ENCODE measurements around the gene SLC38A3.
A peak's percentile ranks its signal among the peaks of the same experiment; 100 is the strongest.

The SLC38A3 gene

DNA sequence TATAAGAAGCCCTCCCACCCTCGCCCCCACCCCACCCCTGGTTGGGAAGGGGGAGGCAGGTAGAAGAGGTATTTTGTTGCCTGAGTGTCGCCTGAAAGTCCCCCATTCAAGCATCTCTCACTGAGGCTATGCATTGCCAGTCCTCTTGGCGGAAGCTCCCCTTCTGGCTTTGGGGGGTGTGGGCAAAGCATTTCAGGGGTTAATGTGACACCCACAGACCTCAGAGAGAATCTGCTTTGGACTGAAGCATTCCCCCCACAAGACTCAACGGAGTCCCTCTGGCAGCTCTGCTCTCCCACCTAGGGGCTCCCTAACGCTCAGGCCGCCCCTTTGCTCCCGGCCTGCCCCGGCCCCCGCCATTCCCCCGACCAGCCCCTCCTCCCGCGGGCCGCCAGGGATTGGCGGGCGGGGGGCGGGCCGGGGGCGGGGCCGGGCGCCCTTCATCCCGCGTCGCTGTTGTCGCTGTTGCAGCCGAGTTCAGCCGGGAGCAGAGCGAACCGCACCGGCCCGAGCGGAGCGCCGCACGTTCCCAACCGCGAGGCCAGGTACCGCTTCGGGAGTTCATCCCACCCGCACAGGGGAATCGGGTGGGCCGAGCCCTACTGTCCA lies at the start of gene SLC38A3:
SLC38A3 (plus strand) TSS at position 468 of the 609 bp plus-strand sequence. CDS start 8,929 bp downstream, outside the sequence.
- TF ChIP-seq CTCF (IDR thresholded peaks at IDR 0.05) (0 out of 2 replicates have a peak, but pooled peaks have one; percentile 9), ZFX (IDR thresholded peaks at IDR 0.05; ENCODE audit: borderline replicate concordance) (no peak)
- no peak within 1 kb of the TSS for H3K27ac ChIP-seq

- no peak for TF ChIP-seq CTCF (IDR thresholded peaks at IDR 0.05)
- no peak for TF ChIP-seq ZFX (IDR thresholded peaks at IDR 0.05; ENCODE audit: borderline replicate concordance)
- H3K27ac ChIP-seq, result peak overlapping the region; percentile 57
Measured at GRCh38 chr3:50155491-50155878, 49.6 kb upstream of the SLC38A3 start.

- TF ChIP-seq CTCF (IDR thresholded peaks at IDR 0.05) (no peak), ZFX (IDR thresholded peaks at IDR 0.05; ENCODE audit: borderline replicate concordance) (no peak)
- no peak overlapping the region for H3K27ac ChIP-seq
Measured at GRCh38 chr3:50155891-50156290, 49.2 kb upstream of the SLC38A3 start.

GRCh38 chr3:50156549-50157493 lies 48.2 kb upstream of the SLC38A3 start:
- no peak overlapping the region for H3K27ac ChIP-seq
- TF ChIP-seq ZFX (IDR thresholded peaks at IDR 0.05; ENCODE audit: borderline replicate concordance) (no peak), CTCF (IDR thresholded peaks at IDR 0.05) (no peak)

GRCh38 chr3:50157827-50158529 lies 47.1 kb upstream of the SLC38A3 start:
- TF ChIP-seq CTCF (IDR thresholded peaks at IDR 0.05) (no peak), ZFX (IDR thresholded peaks at IDR 0.05; ENCODE audit: borderline replicate concordance) (no peak)
- H3K27ac ChIP-seq, result no peak overlapping the region

DNA sequence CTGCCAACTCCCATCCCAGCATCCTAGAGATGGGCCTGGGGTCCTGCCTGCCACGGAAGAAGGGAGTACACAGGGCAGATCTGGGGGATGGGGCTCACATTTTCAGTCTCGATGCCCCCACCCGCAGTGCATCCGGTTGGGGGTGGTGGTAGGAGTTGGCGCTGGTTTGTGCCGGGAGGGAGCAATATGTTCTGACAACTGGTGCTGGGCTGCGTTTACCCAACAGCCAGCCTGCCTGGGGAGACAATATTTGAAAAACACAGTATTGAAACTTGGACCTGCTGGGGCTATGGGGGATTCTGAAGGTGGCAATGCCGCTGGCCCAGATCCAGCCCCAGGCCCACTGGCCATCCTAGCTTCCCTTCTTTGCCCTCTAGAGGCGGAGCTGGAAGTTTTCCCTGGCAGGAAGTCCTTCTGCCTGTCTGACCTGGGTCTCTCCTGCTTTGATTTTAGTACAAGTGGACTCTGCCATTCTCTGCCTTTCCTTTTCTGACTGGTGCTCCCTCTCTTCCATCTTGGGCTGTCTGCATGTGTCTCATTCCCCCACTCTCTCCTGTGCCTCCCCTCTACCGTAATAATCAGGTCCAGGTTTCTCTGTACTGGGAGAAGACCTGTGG lies 46.4 kb upstream of the SLC38A3 start:
- TF ChIP-seq ZFX (IDR thresholded peaks at IDR 0.05; ENCODE audit: borderline replicate concordance) (no peak), CTCF (IDR thresholded peaks at IDR 0.05) (no peak)
- no peak overlapping the region for H3K27ac ChIP-seq
